Fibroblast of the aortic adventitia (primary cell): ENCODE data around the gene PYGO2. TPM values are rescaled to one million over a fixed set of nuclear protein-coding genes. Genes with fewer than 3 reads are reported as not detected.

Experiments
- DNase-seq: peaks from one replicate; pipeline ENCODE4 v3.0.0-alpha.2; 2010; ENCODE audit warnings: low read depth
- H3K4me3 ChIP-seq: 2 replicates; pipeline ENCODE4 v1.5.1; 2011; ENCODE audit warnings: low read depth, mild to moderate bottlenecking, control low read depth, low read length, moderate library complexity
- CTCF ChIP-seq: IDR thresholded peaks from 2 replicates; pipeline ENCODE4 v1.5.1; 2011; ENCODE audit warnings: mild to moderate bottlenecking, low read length, control low read depth, inconsistent platforms; ENCODE audit not compliant: insufficient read depth
- total RNA-seq: library from RNA; depleted of rRNA; stranded (reverse); fragments of >200 nt; gene quantifications from 2 replicates; pipeline ENCODE4 v1.2.3, GENCODE V29; 2012; ENCODE audit warnings: low replicate concordance

Gene PYGO2
- total RNA-seq, 1 donor = 18.0 TPM

GRCh38 chr1:154966111-154966510 lies 4.5 kb upstream of the PYGO2 start:
- DNase-seq = no peak
- no peak for TF ChIP-seq CTCF

GRCh38 chr1:154964359-154964758 lies 2.8 kb upstream of the PYGO2 start:
- H3K4me3 ChIP-seq = no peak overlapping the region
- no peak for DNase-seq
- no peak for TF ChIP-seq CTCF

More at GRCh38 chr1:154966111-154966510, 4.5 kb upstream of the PYGO2 start:
- no peak overlapping the region for H3K4me3 ChIP-seq

- no peak for DNase-seq
- no peak overlapping the region for H3K4me3 ChIP-seq
- TF ChIP-seq CTCF = no peak
Measured at GRCh38 chr1:154963643-154964042, 2.1 kb upstream of the PYGO2 start.

- TF ChIP-seq CTCF = no peak
- H3K4me3 ChIP-seq = no peak overlapping the region
- DNase-seq = no peak
Measured at GRCh38 chr1:154962795-154963330, 1.3 kb upstream of the PYGO2 start.

- TF ChIP-seq CTCF = no peak
- peak overlapping the region; percentile 78 for H3K4me3 ChIP-seq
- DNase-seq = peak; percentile 22
Measured at GRCh38 chr1:154962156-154962749, 671 bp upstream of the PYGO2 start.

- TF ChIP-seq CTCF = no peak
- peak overlapping the region; percentile 78 for H3K4me3 ChIP-seq
- no peak for DNase-seq
Measured at GRCh38 chr1:154960446-154961136, 991 bp downstream of the PYGO2 start.

GRCh38 chr1:154959426-154959780 lies 2.2 kb downstream of the PYGO2 start:
- no peak for TF ChIP-seq CTCF
- H3K4me3 ChIP-seq = no peak overlapping the region
- no peak for DNase-seq
